Lower lobe of right lung (tissue), 2 donors: ENCODE measurements around the gene RAI14. TPM values are rescaled to one million over a fixed set of nuclear protein-coding genes. Genes with fewer than 3 reads are reported as not detected.

ENCODE experiments used
- ATAC-seq, 2 donors: fragments of 200-7000 bp; cut with Tn5 transposase; one replicate each; pipeline ENCODE4 v1.9.1; 2020 to 2022; ENCODE audit warnings: mild to moderate bottlenecking in 2 of 2, moderate library complexity in 2 of 2
- DNase-seq: peaks from one replicate; pipeline ENCODE4 v3.0.0-alpha.2; 2020
- H3K27ac ChIP-seq: fragments of 200-600 bp; one replicate; pipeline ENCODE4 v1.8.0; 2022
- H3K27me3 ChIP-seq: fragments of 200-600 bp; one replicate; pipeline ENCODE4 v1.8.0; 2022; ENCODE audit warnings: low read depth
- H3K36me3 ChIP-seq: fragments of 200-600 bp; one replicate; pipeline ENCODE4 v1.8.0; 2022; ENCODE audit warnings: mild to moderate bottlenecking
- H3K4me1 ChIP-seq: fragments of 200-600 bp; one replicate; pipeline ENCODE4 v1.8.0; 2022
- H3K4me3 ChIP-seq: fragments of 200-600 bp; one replicate; pipeline ENCODE4 v1.8.0; 2022; ENCODE audit warnings: mild to moderate bottlenecking
- H3K9me3 ChIP-seq: fragments of 200-600 bp; one replicate; pipeline ENCODE4 v1.8.0; 2022
- CTCF ChIP-seq: fragments of 200-600 bp; IDR thresholded peaks from one replicate; pipeline ENCODE4 v1.8.0; 2022; ENCODE audit warnings: antibody characterized with exemption, mild to moderate bottlenecking
- intact Hi-C: fragments of 100-400 bp; cut with DNase I; formaldehyde crosslinking; loops from one replicate; pipeline ENCODE4 v1.11.0; 2022
- total RNA-seq: library from RNA; stranded (reverse); fragmentation: NEBNext Ultra II Directional; extraction: Animal tissue kit (Norgen Biotek cat#: 25700); gene quantifications from one replicate; pipeline ENCODE4 v1.2.1, GENCODE V29; 2021
- donor health status: DM: no; HTN: yes; CAD: no; lungs with severe emphysema.

RAI14 gene
- total RNA-seq, 1 donor from 2014 or later: 66.8 TPM

- Histone ChIP-seq H3K4me3 (no peak overlapping the region), H3K9me3 (no peaks in the 10 kb centered on the region), H3K27ac (no peak overlapping the region), H3K27me3 (peaks cover 7% of the 10 kb centered on the region), H3K36me3 (no peaks in the 10 kb centered on the region), H3K4me1 (peaks cover 17% of the 10 kb centered on the region)
- DNase-seq (no peak), ATAC-seq (peak in 1 of 2 donors; percentile 34)
- intact Hi-C loops: no loop called here
- TF ChIP-seq CTCF: no peak
Observed at GRCh38 chr5:34660444-34660843, 4.3 kb downstream of the RAI14 start.

GRCh38 chr5:34663771-34664496 lies 7.8 kb downstream of the RAI14 start:
- Histone ChIP-seq H3K27me3 (no peaks in the 10 kb centered on the region), H3K27ac (no peak overlapping the region), H3K9me3 (no peaks in the 10 kb centered on the region), H3K4me1 (peaks cover 5% of the 10 kb centered on the region), H3K36me3 (peaks cover 9% of the 10 kb centered on the region), H3K4me3 (no peak overlapping the region)
- intact Hi-C loops: no loop called here
- no peak for TF ChIP-seq CTCF
- ATAC-seq: no peak
- no peak for DNase-seq

GRCh38 chr5:34666392-34667080 lies 10.4 kb downstream of the RAI14 start:
- no peaks in the 10 kb centered on the region for H3K4me1 ChIP-seq
- H3K27ac ChIP-seq: no peak overlapping the region
- no peak overlapping the region for H3K4me3 ChIP-seq
- intact Hi-C loops: no loop called here
- peaks cover 9% of the 10 kb centered on the region for H3K36me3 ChIP-seq
- no peak for TF ChIP-seq CTCF
- H3K9me3 ChIP-seq: no peaks in the 10 kb centered on the region
- no peak for DNase-seq
- H3K27me3 ChIP-seq: no peaks in the 10 kb centered on the region
- ATAC-seq: no peak

GRCh38 chr5:34667705-34668104 lies 11.6 kb downstream of the RAI14 start:
- Histone ChIP-seq H3K36me3 (peaks cover 9% of the 10 kb centered on the region), H3K4me1 (peaks cover 2% of the 10 kb centered on the region), H3K27ac (no peak overlapping the region), H3K27me3 (no peaks in the 10 kb centered on the region), H3K4me3 (no peak overlapping the region), H3K9me3 (no peaks in the 10 kb centered on the region)
- DNase-seq (no peak), ATAC-seq (no peak)
- intact Hi-C loops: no loop called here
- TF ChIP-seq CTCF: no peak

- TF ChIP-seq CTCF: no peak
- H3K27me3 ChIP-seq: no peaks in the 10 kb centered on the region
- no peak overlapping the region for H3K27ac ChIP-seq
- peaks cover 9% of the 10 kb centered on the region for H3K36me3 ChIP-seq
- no peak for DNase-seq
- no peaks in the 10 kb centered on the region for H3K9me3 ChIP-seq
- no peak overlapping the region for H3K4me3 ChIP-seq
- peaks cover 17% of the 10 kb centered on the region for H3K4me1 ChIP-seq
- ATAC-seq: no peak
- intact Hi-C loops: no loop called here
Observed at GRCh38 chr5:34669931-34670516, 13.9 kb downstream of the RAI14 start.
